Measurements from ENCODE around the gene THSD4.

The THSD4 gene

DNA sequence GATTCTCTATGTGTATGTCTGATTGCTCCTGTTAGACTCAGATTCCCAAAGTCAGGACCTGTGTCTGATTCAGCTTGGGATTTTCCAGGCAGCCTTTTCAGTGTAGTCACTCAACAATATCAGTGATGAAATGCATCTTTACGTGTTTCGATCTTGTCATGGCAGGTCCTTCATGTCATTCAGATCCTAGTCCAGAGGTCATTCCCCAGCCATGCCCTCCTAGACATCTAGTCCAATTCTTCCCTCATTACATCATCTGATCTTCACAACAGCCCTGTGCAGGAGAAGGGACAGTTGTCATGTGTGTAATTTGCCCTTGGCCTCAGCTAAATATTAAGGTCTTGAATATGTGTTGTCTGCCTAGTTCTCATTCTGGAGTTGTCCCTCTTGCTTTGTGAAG, 541.9 kb downstream of the THSD4 start:
- H3K27ac ChIP-seq (ENCODE audit: insufficient read depth in 1 of 2, low read depth in 1 of 2, low read length in 2 of 2, poor library complexity in 1 of 2, severe bottlenecking in 2 of 2) = no peak overlapping the region
- peaks cover 0 to 11% (median 6%) of the 10 kb centered on the region in 5 experiments for H3K27me3 ChIP-seq (replicated peaks in 2 of 5; ENCODE audit: control insufficient read depth in 4 of 5, insufficient read depth in 5 of 5, low read length in 4 of 5)
- no peaks in the 10 kb centered on the region for H3K4me1 ChIP-seq (ENCODE audit: control extremely low read depth in 1 of 4, control insufficient read depth in 4 of 4, insufficient read depth in 4 of 4, low read length in 3 of 4)
- no peaks in the 10 kb centered on the region for H3K36me3 ChIP-seq (ENCODE audit: control insufficient read depth in 4 of 4, insufficient read depth in 4 of 4, low read length in 3 of 4)
- no CpG with 5 or more reads among the region's 2 CpGs for WGBS (ENCODE audit: insufficient coverage)
- DNase-seq = no peak
- CTCF ChIA-PET = no interaction called here
- POLR2A ChIA-PET = no interaction called here
- no peaks in the 10 kb centered on the region for H3K9me3 ChIP-seq (ENCODE audit: control extremely low read depth in 1 of 5, control insufficient read depth in 4 of 5, insufficient read depth in 2 of 5, low read depth in 1 of 5, low read length in 4 of 5)
- no peak overlapping the region for H3K4me3 ChIP-seq (ENCODE audit: control insufficient read depth in 1 of 7, extremely low read depth in 1 of 7, insufficient read depth in 4 of 7, low read depth in 2 of 7, low read length in 6 of 7)

DNA sequence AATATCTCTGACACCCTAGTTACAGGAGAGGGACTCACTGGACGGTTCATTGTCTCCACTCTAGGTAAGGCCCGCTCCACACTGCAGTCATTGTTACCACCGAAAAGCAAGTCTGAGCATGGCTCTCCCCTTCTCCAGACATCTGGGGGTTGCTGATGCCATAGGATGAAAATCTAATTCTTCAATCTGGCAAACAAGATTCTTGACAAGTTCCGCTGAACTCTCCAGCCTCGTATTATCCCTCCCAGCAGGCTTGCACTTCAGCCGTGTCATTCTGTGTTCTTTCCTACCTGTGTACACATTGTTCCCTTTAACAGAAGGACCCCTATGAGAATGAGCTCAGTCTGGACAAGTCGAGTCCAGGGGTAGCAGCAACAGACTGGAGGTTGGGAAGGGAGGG, 542.8 kb downstream of the THSD4 start:
- POLR2A ChIA-PET = no interaction called here
- CTCF ChIA-PET = no interaction called here
- no peaks in the 10 kb centered on the region for H3K36me3 ChIP-seq (ENCODE audit: control insufficient read depth in 4 of 4, insufficient read depth in 4 of 4, low read length in 3 of 4)
- 98% methylated on average over 7 of the region's 7 CpGs for WGBS (ENCODE audit: insufficient coverage)
- H3K4me3 ChIP-seq (ENCODE audit: control insufficient read depth in 1 of 7, extremely low read depth in 1 of 7, insufficient read depth in 4 of 7, low read depth in 2 of 7, low read length in 6 of 7) = no peak overlapping the region
- no peaks in the 10 kb centered on the region for H3K9me3 ChIP-seq (ENCODE audit: control extremely low read depth in 1 of 5, control insufficient read depth in 4 of 5, insufficient read depth in 2 of 5, low read depth in 1 of 5, low read length in 4 of 5)
- peaks cover 0 to 14% (median 7%) of the 10 kb centered on the region in 5 experiments for H3K27me3 ChIP-seq (replicated peaks in 2 of 5; ENCODE audit: control insufficient read depth in 4 of 5, insufficient read depth in 5 of 5, low read length in 4 of 5)
- DNase-seq = no peak
- no peaks in the 10 kb centered on the region for H3K4me1 ChIP-seq (ENCODE audit: control extremely low read depth in 1 of 4, control insufficient read depth in 4 of 4, insufficient read depth in 4 of 4, low read length in 3 of 4)
- no peak overlapping the region for H3K27ac ChIP-seq (ENCODE audit: insufficient read depth in 1 of 2, low read depth in 1 of 2, low read length in 2 of 2, poor library complexity in 1 of 2, severe bottlenecking in 2 of 2)

DNA sequence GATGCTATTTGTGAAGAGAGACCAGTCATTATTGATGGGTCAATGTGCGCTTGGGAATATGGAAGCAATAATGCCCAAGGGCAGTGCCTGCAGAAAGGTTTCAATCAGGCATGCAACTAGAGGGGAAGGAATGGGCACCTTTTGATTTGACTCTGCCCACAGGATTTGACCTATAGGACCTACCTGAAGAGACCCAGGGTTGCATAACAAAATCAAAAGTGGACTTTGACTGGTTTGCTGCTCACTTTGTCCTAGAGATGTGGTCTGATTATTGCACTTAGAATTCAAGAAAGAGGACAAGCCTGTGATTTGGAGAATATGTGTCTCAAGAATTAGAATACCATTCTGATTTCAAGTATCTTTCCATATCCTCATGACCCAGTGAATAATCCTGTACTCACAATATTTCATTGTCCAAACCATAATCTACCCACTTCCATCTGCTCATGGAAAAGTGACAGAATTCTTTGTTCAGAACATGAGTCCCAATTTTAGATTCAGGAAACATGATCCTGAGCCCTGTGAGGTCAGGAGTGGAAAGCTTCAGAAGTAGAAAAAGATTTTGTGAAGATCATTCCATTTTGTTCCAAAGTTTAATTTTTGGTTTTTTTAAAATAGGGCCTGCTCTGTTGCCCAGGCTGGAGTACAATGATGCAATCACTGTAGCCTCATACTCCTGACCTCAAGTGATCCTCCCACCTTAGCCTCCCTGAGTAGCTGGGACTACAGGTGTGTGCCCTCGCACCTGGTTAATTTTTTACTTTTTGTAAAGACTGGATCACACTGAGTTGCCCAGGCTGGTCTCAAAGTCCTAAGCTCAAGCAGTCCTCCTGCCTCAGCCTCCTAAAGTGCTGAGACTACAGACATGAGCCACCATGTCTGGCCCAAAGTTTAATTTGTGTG, 543.8 kb downstream of the THSD4 start:
- Histone ChIP-seq H3K9me3 (ENCODE audit: control extremely low read depth in 1 of 5, control insufficient read depth in 4 of 5, insufficient read depth in 2 of 5, low read depth in 1 of 5, low read length in 4 of 5) (no peaks in the 10 kb centered on the region), H3K27ac (ENCODE audit: insufficient read depth in 1 of 2, low read depth in 1 of 2, low read length in 2 of 2, poor library complexity in 1 of 2, severe bottlenecking in 2 of 2) (no peak overlapping the region), H3K27me3 (replicated peaks in 2 of 5; ENCODE audit: control insufficient read depth in 4 of 5, insufficient read depth in 5 of 5, low read length in 4 of 5) (peaks cover 0 to 12% (median 9%) of the 10 kb centered on the region in 5 experiments), H3K4me3 (ENCODE audit: control insufficient read depth in 1 of 7, extremely low read depth in 1 of 7, insufficient read depth in 4 of 7, low read depth in 2 of 7, low read length in 6 of 7) (no peak overlapping the region), H3K36me3 (ENCODE audit: control insufficient read depth in 4 of 4, insufficient read depth in 4 of 4, low read length in 3 of 4) (no peaks in the 10 kb centered on the region), H3K4me1 (ENCODE audit: control extremely low read depth in 1 of 4, control insufficient read depth in 4 of 4, insufficient read depth in 4 of 4, low read length in 3 of 4) (no peaks in the 10 kb centered on the region)
- no peak for DNase-seq
- 95% methylated on average over 2 of the region's 2 CpGs for WGBS (ENCODE audit: insufficient coverage)
- ChIA-PET CTCF (no interaction called here), POLR2A (no interaction called here)

DNA sequence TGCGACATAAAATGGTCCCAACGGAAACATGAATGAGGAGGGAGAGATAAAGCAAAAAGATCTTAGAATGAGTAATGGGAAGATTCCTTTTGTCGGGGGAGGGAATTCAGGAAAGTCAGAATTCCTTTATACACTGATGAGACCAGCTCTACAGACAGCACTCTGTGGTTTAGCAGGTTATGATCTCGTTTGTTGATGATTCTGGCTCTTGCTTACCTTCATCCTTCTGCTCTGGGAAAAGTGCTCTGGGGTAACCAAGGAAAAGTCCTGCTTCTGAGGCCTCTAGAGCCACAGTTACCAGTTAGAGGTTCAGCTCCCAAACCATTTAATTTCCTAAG, 544.4 kb downstream of the THSD4 start:
- DNase-seq = no peak

DNA sequence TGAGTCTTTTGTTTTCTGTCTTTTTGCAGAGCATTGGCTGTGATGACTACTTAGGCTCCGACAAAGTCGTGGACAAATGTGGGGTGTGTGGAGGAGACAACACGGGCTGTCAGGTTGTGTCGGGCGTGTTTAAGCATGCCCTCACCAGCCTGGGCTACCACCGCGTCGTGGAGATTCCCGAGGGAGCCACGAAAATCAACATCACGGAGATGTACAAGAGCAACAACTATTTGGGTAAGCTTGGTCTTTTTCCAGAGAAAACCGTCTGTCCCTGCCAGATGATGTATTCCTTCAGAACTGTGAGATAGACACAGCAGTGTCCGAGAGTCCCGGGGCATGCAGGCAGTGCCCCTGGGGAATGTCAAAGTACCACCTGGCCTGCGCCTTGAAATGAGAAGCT, 545.2 kb downstream of the THSD4 start:
- DNase-seq = no peak
- Histone ChIP-seq H3K27me3 (replicated peaks in 2 of 5; ENCODE audit: control insufficient read depth in 4 of 5, insufficient read depth in 5 of 5, low read length in 4 of 5) (peaks cover 0 to 13% (median 10%) of the 10 kb centered on the region in 5 experiments), H3K9me3 (ENCODE audit: control extremely low read depth in 1 of 5, control insufficient read depth in 4 of 5, insufficient read depth in 2 of 5, low read depth in 1 of 5, low read length in 4 of 5) (peaks cover 0 to 4% (median 0%) of the 10 kb centered on the region in 5 experiments), H3K36me3 (ENCODE audit: control insufficient read depth in 4 of 4, insufficient read depth in 4 of 4, low read length in 3 of 4) (no peaks in the 10 kb centered on the region), H3K27ac (ENCODE audit: insufficient read depth in 1 of 2, low read depth in 1 of 2, low read length in 2 of 2, poor library complexity in 1 of 2, severe bottlenecking in 2 of 2) (no peak overlapping the region), H3K4me3 (ENCODE audit: control insufficient read depth in 1 of 7, extremely low read depth in 1 of 7, insufficient read depth in 4 of 7, low read depth in 2 of 7, low read length in 6 of 7) (no peak overlapping the region), H3K4me1 (ENCODE audit: control extremely low read depth in 1 of 4, control insufficient read depth in 4 of 4, insufficient read depth in 4 of 4, low read length in 3 of 4) (no peaks in the 10 kb centered on the region)
- WGBS (ENCODE audit: insufficient coverage) = 96% methylated on average over 14 of the region's 15 CpGs
- ChIA-PET CTCF (no interaction called here), POLR2A (no interaction called here)

More for the DNA sequence above, 544.4 kb downstream of the THSD4 start:
- Histone ChIP-seq H3K4me3 (ENCODE audit: control insufficient read depth in 1 of 7, extremely low read depth in 1 of 7, insufficient read depth in 4 of 7, low read depth in 2 of 7, low read length in 6 of 7) (no peak overlapping the region), H3K27ac (ENCODE audit: insufficient read depth in 1 of 2, low read depth in 1 of 2, low read length in 2 of 2, poor library complexity in 1 of 2, severe bottlenecking in 2 of 2) (no peak overlapping the region), H3K4me1 (ENCODE audit: control extremely low read depth in 1 of 4, control insufficient read depth in 4 of 4, insufficient read depth in 4 of 4, low read length in 3 of 4) (no peaks in the 10 kb centered on the region), H3K36me3 (ENCODE audit: control insufficient read depth in 4 of 4, insufficient read depth in 4 of 4, low read length in 3 of 4) (no peaks in the 10 kb centered on the region), H3K27me3 (replicated peaks in 2 of 5; ENCODE audit: control insufficient read depth in 4 of 5, insufficient read depth in 5 of 5, low read length in 4 of 5) (peaks cover 0 to 12% (median 10%) of the 10 kb centered on the region in 5 experiments), H3K9me3 (ENCODE audit: control extremely low read depth in 1 of 5, control insufficient read depth in 4 of 5, insufficient read depth in 2 of 5, low read depth in 1 of 5, low read length in 4 of 5) (peaks cover 0 to 2% (median 0%) of the 10 kb centered on the region in 5 experiments)
- ChIA-PET CTCF (no interaction called here), POLR2A (no interaction called here)
- 93% methylated on average over 4 of the region's 4 CpGs for WGBS (ENCODE audit: insufficient coverage)

DNA sequence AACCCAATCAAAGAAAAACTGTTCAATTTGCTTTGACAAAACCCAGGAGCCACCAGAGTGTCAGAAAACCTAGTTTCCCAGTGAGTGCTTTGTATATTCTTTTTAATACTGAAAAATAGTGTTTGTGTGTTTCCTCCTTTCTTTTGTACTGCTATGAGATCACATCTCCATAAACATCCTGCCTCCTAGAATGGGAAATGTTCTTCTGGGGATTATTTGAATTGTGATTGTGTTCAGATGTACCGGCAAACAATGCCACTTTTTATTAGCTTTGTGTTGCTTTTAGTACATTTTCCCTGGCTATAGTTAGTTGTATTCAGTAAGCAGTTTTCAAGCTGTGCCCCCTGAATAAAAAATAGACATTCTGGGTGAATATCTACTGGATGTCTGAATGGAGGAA, 547.0 kb downstream of the THSD4 start:
- Histone ChIP-seq H3K27ac (ENCODE audit: insufficient read depth in 1 of 2, low read depth in 1 of 2, low read length in 2 of 2, poor library complexity in 1 of 2, severe bottlenecking in 2 of 2) (no peak overlapping the region), H3K36me3 (ENCODE audit: control insufficient read depth in 4 of 4, insufficient read depth in 4 of 4, low read length in 3 of 4) (no peaks in the 10 kb centered on the region), H3K4me3 (ENCODE audit: control insufficient read depth in 1 of 7, extremely low read depth in 1 of 7, insufficient read depth in 4 of 7, low read depth in 2 of 7, low read length in 6 of 7) (no peak overlapping the region), H3K27me3 (replicated peaks in 2 of 5; ENCODE audit: control insufficient read depth in 4 of 5, insufficient read depth in 5 of 5, low read length in 4 of 5) (peaks cover 0 to 13% (median 10%) of the 10 kb centered on the region in 5 experiments), H3K4me1 (ENCODE audit: control extremely low read depth in 1 of 4, control insufficient read depth in 4 of 4, insufficient read depth in 4 of 4, low read length in 3 of 4) (no peaks in the 10 kb centered on the region), H3K9me3 (ENCODE audit: control extremely low read depth in 1 of 5, control insufficient read depth in 4 of 5, insufficient read depth in 2 of 5, low read depth in 1 of 5, low read length in 4 of 5) (peaks cover 0 to 8% (median 0%) of the 10 kb centered on the region in 5 experiments)
- no peak for DNase-seq
- ChIA-PET CTCF (no interaction called here), POLR2A (no interaction called here)
- no CpG with 5 or more reads among the region's 1 CpG for WGBS (ENCODE audit: insufficient coverage)

DNA sequence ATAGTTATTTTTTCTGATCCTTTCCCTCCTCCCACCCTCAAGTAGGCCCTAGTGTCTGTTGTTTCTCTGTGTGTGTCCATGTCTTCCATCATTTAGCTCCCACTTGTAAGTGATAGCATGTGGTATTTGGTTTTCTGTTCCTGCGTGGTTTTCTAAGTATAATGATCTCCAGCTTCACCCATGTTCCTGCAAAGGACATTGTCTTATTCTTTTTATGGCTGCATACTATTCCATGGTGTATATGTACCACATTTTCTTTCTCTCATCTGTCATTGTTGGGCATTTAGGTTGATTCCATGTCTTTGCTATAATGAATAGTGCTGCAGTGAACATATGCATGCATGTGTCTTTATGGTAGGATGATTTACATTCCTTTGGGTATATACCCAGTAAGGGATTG, 549.4 kb downstream of the THSD4 start:
- ChIA-PET POLR2A (no interaction called here), CTCF (no interaction called here)
- WGBS (ENCODE audit: insufficient coverage) = no CpG with 5 or more reads among the region's 1 CpG
- H3K4me3 ChIP-seq (ENCODE audit: control insufficient read depth in 1 of 7, extremely low read depth in 1 of 7, insufficient read depth in 4 of 7, low read depth in 2 of 7, low read length in 6 of 7) = no peak overlapping the region
- H3K27me3 ChIP-seq (replicated peaks in 2 of 5; ENCODE audit: control insufficient read depth in 4 of 5, insufficient read depth in 5 of 5, low read length in 4 of 5) = peaks cover 0 to 17% (median 6%) of the 10 kb centered on the region in 5 experiments
- H3K36me3 ChIP-seq (ENCODE audit: control insufficient read depth in 4 of 4, insufficient read depth in 4 of 4, low read length in 3 of 4) = no peaks in the 10 kb centered on the region
- no peaks in the 10 kb centered on the region for H3K4me1 ChIP-seq (ENCODE audit: control extremely low read depth in 1 of 4, control insufficient read depth in 4 of 4, insufficient read depth in 4 of 4, low read length in 3 of 4)
- no peak overlapping the region for H3K27ac ChIP-seq (ENCODE audit: insufficient read depth in 1 of 2, low read depth in 1 of 2, low read length in 2 of 2, poor library complexity in 1 of 2, severe bottlenecking in 2 of 2)
- peaks cover 0 to 8% (median 0%) of the 10 kb centered on the region in 5 experiments for H3K9me3 ChIP-seq (ENCODE audit: control extremely low read depth in 1 of 5, control insufficient read depth in 4 of 5, insufficient read depth in 2 of 5, low read depth in 1 of 5, low read length in 4 of 5)
- DNase-seq = no peak
